Activated gamma-delta T cell treated with Interleukin-2 at 50 U/mL for 16 hours (primary cell): Measurements from ENCODE around the gene PPP1R3E.
"Not testable (repeated sequence)": the region's sequence is repeated elsewhere in the genome, so short reads cannot be mapped to it uniquely, and the experiment has no call there.

ENCODE experiments used
- DNase-seq: peaks from one replicate; pipeline ENCODE4 v3.0.0-alpha.2; 2020

The PPP1R3E gene

DNA sequence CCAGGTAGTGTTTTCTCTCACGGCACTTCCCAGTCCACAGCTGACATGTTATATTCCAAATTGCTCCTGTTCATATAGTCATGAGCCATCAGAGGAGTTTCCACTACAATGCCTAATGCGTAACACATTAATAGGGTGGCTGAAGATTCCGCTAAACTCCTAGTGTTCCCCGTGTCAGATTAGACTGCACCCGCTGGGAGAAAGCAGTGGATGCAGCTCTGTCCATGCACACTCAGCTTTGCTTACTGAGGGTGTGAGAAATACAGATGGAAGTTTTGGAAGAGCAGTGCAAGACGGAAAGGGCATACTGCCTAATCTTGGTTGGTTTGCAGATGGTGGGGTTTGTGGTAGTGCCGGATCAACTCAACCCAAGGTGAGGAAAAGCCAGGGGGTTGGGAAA lies 5.6 kb downstream of the PPP1R3E start:
- DNase-seq: no peak

DNA sequence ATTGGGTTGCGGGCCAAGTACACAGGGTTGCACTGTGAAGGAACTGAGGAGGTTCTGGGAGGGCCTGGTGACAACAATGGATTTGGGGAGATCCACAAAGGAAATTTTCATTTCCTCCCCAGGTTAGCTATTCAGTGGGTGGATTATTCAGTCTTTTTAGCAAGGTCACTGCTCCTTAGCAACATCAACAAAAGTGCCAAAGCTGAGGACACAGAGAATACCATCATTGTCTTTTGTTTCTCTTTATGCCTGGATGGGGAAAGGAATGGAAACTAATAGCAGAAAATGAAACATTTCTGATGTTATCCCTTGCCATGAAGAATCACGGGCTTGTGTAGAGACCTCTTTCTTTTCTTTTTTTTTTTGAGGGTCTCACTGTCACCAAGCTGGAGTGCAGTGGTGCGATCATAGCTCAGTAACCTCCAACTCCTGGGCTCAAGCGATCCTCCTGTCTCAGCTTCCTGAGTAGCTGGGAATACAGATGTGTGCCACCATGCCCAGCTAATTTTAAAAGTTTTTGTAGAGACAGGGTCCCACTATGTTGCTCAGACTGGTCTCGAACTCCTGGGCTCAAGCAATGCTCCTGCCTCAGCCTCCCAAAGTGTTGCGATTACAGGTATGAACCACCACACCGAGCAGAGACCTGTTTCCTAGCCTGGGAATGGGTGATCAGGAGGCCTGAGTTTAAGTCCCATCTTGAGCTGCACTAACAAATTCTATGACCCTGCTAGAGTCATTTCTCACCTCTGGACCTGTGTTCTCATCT lies 6.5 kb downstream of the PPP1R3E start:
- no peak for DNase-seq

DNA sequence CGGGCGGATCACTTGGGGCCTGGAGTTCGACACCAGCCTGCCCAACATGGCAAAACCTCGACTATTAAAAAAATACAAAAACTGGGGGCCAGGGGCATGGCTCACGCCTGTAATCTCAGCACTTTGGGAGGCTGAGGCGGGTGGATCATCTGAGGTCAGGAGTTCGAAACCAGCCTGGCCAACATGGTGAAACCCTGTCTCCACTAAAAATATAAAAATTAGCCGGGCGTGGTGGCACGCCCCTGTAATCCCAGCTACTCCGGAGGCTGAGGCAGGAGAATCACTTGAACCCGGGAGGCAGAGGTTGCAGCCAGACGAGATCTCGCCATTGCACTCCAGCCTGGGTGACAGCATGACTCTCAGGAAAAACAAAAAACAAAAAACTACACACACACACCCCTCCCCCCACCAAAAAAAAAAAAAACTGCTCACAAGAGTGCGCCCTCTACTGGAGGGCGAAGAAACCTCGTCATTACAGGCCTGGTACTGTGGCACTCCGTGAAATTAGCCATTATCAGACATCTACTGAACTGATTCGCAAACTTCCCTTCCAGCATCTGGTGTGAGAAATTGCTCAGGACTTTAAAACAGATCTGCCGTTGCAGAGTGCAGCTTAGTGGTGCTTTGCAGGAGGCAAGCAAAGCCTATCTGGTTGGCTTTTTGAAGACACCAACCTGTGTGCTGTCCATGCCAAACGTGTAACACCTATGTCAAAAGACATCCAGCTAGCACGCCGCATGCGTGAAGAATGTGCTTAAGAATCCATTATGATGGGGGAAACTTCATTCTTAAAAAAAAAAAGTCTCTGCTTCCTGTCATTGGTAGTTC lies 7.7 kb downstream of the PPP1R3E start:
- peak; percentile 47 for DNase-seq

DNA sequence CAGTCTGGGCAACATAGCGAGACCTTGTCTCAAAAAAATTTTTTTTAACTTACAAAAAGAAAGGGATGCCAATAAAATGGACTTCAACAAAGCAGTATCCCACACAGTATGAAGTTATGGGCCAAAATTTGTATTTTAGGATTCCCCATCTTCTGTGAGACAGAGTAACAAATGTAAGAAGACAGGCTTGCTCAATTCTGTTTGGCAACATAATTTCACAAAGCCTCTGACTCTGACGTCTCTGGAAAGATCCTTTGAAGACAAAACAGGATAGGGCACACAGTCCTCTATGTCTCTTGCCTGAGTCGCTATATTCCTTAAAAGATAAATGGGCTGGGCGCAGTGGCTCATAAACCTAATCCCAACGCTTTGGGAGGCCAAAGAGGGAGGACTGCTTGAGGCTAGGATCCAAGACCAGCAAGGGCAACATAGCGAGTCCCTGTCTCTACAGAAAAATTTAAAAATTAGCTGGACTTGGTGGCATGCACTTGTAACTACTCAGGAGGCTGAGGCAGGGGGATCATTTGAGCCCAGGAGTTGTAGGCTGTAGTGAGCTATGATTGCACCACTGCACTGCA lies 15.7 kb downstream of the PPP1R3E start:
- no peak for DNase-seq

GRCh38 chr14:23286020-23286901 lies 16.4 kb downstream of the PPP1R3E start, which contains the start of gene HOMEZ:
TSS of gene HOMEZ (minus strand) at chr14:23286132. CDS start at chr14:23285952, 180 bp downstream.
- peak; percentile 98 for DNase-seq

GRCh38 chr14:23285530-23286019 lies 17.1 kb downstream of the PPP1R3E start:
- no peak for DNase-seq

DNA sequence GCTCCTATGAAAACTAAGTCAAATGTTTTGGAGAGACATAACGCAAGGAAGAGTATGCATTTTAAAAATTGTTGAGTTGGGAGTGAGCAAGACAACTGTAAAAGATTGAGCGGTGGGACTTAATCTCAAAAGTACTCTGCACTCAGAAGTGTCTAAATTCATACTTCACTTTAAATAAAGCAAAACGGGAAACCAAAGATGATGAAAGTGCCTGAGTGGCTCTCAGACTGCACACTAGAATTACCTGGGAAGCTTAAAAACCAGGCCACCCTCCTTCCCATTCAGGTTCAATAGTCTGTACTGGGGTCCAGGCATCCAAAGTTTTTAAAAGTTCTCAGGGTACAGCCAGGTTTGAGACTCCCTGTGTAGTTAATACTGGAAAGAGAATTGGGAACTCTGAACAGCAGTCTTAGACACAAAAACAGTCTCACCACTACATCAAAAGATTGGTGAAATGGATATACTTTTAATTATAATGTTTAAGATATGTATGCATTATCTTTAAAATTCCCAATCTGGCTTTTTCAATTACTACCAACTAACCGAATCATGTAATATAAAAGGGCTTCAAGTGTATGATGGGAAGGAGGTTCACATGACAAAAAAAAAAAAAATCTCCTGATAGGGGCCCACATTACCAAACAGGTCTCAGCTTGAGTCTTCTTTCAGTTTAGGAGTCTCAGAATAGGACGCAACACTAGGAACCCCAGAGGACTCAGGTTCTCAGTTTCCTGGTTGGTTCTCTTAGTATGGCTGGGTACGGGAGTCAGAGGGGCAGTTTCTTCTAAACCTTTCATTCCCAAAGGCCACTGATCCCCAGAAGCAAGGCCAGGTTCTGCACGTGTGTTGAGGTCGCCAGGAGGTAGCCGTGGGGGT lies 17.8 kb downstream of the PPP1R3E start:
- DNase-seq: no peak

DNA sequence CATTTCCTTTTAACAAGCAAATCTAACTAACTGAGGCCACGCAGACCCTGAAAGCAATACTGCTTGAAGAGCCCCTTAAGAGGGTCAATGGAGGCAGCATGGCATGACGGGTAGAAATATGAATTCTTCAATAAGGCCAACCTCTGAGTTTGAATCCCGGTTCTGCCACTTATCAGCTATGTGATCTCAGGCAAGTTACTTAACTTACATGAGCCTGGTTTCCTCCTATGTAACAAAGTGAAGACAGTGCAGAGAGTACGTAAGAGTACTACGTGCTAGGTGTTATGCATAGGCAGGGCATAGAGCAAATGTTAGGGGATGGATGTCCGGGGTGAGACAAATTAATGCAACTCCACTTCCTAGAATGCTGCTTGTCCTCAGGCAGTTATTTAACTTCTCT lies 21.4 kb downstream of the PPP1R3E start:
- no peak for DNase-seq

DNA sequence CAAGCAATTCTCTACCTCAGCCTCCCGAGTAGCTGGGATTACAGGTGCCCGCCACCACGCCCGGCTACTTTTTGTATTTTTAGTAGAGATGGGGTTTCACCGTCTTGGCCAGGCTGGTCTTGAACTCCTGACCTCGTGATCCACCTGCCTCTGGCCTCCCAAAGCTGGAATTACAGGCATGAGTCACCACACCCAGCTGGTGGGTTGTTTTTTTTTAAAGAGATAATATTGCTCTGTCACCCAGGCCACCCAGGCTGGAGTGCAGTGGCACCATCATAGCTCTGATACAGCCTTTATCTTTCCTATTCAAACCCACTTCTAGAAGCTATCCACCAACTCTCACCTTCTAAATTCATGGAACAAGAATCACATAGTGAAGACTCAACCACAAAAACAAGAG lies 24.7 kb downstream of the PPP1R3E start:
- DNase-seq: not testable (repeated sequence)

DNA sequence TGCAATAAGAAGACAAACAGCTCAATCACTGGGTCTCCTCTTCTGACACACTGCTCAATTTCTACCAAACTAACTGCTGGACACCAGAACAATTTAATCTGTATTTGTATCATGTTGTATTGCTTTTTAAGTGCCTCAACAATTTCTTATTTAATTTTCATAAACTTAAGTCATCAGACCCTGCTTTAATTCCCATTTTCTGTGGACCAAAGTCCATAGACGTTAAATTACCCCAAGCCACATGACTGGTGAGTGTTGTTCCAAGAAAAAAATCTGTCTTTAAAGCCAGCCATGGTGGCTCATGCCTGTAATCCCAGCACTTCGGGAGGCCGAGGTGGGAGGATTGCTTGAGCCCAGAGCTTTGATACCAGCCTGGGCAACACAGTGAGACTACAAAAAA lies 25.5 kb downstream of the PPP1R3E start:
- DNase-seq: no peak

- DNase-seq: no peak
Measured at GRCh38 chr14:23275412-23275811, 27.2 kb downstream of the PPP1R3E start.

- DNase-seq: no peak
Measured at GRCh38 chr14:23269193-23269592, 33.5 kb downstream of the PPP1R3E start.

DNA sequence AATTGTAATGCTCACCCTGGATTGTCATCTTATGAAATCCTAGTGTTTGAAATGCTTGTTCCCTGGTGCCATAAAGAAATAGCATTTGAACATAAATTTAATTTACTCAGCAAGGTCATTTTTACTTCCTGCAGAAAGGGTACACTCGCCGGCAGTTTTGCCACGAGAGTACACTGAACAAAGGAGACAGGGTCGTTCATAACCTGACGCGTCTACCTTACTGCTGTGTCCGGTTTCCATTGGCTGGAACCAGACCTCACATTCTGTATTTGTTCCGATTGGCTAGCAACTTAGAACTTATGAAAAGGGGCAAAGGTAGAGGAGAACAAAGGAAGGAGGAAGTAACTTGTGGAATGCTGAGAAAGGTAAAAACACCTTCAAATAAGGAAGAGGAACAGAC lies 41.8 kb downstream of the PPP1R3E start:
- not testable (repeated sequence) for DNase-seq

GRCh38 chr14:23259426-23259825 lies 43.2 kb downstream of the PPP1R3E start:
- no peak for DNase-seq

DNA sequence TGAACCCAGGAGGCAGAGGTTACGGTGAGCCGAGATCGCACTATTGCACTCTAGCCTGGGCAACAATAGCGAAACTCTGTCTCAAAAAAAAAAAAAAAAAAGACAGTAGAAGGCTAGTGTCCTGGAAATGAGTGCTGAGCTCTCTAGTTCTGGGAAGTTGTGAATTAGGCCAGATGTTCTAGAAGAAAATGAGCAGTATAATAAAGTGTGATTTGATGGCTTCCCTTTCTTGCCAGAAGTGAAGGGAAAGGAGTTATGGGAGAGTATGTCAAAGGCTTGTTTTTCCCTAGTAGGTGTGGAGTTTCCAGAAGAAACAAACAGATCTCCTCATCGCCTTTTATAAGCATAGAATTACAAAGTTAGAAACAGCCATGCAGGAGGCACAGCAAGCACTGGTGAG lies 44.4 kb downstream of the PPP1R3E start:
- no peak for DNase-seq

GRCh38 chr14:23252420-23253333 lies 50.0 kb downstream of the PPP1R3E start:
- no peak for DNase-seq

DNA sequence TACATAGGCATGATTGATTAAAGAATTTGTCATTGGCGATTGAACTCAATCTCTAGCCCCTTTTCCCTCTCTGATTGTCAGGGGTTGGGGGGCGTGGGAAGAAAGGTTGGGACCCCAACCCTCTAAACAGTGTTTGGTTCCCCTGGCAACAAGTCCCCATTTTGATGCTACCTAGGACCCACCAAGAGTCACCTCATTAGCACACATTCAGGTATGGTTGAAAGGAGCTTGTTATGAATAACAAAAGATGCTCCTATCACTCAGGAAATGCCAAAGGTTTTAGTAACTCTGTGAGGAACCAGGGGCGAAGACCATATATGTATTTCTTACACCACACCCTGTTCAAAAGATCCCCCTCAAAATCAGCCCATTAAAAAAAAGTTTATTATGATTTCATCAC lies 50.7 kb downstream of the PPP1R3E start:
- no peak for DNase-seq

DNA sequence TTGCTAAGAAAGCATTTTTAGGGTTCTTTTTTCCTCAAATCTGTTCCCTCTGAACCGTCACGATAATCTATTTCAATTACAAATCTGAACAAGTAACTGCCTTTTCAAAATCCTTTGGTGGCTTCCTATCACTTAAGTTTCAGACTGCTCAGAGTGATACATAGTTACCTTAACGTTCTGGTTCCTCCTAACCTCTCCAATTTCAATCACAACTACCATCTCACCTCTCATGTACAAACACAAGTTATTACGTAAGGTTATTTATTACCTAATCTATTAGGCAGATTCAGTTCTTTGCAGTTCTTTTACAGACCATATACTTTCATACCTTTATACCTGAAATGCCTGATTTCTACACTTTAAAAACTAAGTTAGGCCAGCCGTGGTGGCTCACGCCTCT lies 52.8 kb downstream of the PPP1R3E start:
- no peak for DNase-seq

- DNase-seq: no peak
Measured at GRCh38 chr14:23248601-23249000, 54.1 kb downstream of the PPP1R3E start.
